NCI-H2029 treated with DMSO at 0.1 percent for 48 hours (cell line): ENCODE results near the gene CERS2.
"Not testable (repeated sequence)": the region's sequence is repeated elsewhere in the genome, so short reads cannot be mapped to it uniquely, and the experiment has no call there.

Experiments used
- DNase-seq: peaks from one replicate; lab custom pipeline; 2025; lab: John Stamatoyannopoulos, UW

CERS2 gene

GRCh38 chr1:150970808-150971582 is 3.6 kb downstream of the CERS2 start:
- DNase-seq, result no peak

GRCh38 chr1:150969626-150970025 is 5.0 kb downstream of the CERS2 start:
- DNase-seq, result no peak

GRCh38 chr1:150968491-150968890 is 6.1 kb downstream of the CERS2 start:
- no peak for DNase-seq

GRCh38 chr1:150967936-150968335 is 6.7 kb downstream of the CERS2 start:
- DNase-seq, result no peak

GRCh38 chr1:150966011-150966410 is 8.6 kb downstream of the CERS2 start:
- DNase-seq, result no peak

- DNase-seq, result no peak
These were observed 9.0 kb downstream of the CERS2 start for GRCh38 chr1:150965605-150966004.

- DNase-seq, result no peak
These were observed 10.5 kb downstream of the CERS2 start for GRCh38 chr1:150964164-150964489.

GRCh38 chr1:150963321-150964163 is 11.1 kb downstream of the CERS2 start:
- no peak for DNase-seq

GRCh38 chr1:150961756-150962155 is 12.9 kb downstream of the CERS2 start:
- no peak for DNase-seq

- no peak for DNase-seq
These were observed 14.0 kb downstream of the CERS2 start for GRCh38 chr1:150960646-150961045.

GRCh38 chr1:150957666-150958065 is 17.0 kb downstream of the CERS2 start:
- DNase-seq, result no peak

- DNase-seq, result no peak
These were observed 19.4 kb downstream of the CERS2 start for GRCh38 chr1:150955280-150955679.

GRCh38 chr1:150954708-150955107 is 19.9 kb downstream of the CERS2 start:
- DNase-seq, result no peak

- DNase-seq, result no peak
These were observed 29.8 kb downstream of the CERS2 start for GRCh38 chr1:150944856-150945255.

GRCh38 chr1:150931773-150932172 is 42.9 kb downstream of the CERS2 start:
- DNase-seq, result no peak

- not testable (repeated sequence) for DNase-seq
These were observed 45.9 kb downstream of the CERS2 start for GRCh38 chr1:150928775-150929174.

- DNase-seq, result no peak
These were observed 46.3 kb downstream of the CERS2 start for GRCh38 chr1:150928286-150928685.

- DNase-seq, result no peak
These were observed 47.0 kb downstream of the CERS2 start for GRCh38 chr1:150927624-150928023.

- peak; percentile 95 for DNase-seq
These were observed 48.4 kb downstream of the CERS2 start, which contains the start of gene SETDB1 for GRCh38 chr1:150926097-150926741. Gene SETDB1 (plus strand): TSS chr1:150926363. CDS start chr1:150927715, 1,352 bp downstream.

GRCh38 chr1:150925080-150925479 is 49.6 kb downstream of the CERS2 start:
- no peak for DNase-seq

- DNase-seq, result peak; percentile 64
These were observed 52.1 kb downstream of the CERS2 start for GRCh38 chr1:150922519-150922975.

- no peak for DNase-seq
These were observed 57.2 kb downstream of the CERS2 start for GRCh38 chr1:150917387-150917786.
